Nephron (organoid): ENCODE measurements around the gene EHBP1L1.

Experiments used
- H3K27ac Mint-ChIP-seq, 3 experiments: 2 replicates each; pipeline ENCODE4 v1.8.0; 2020; ENCODE audit warnings: mixed read lengths in 3 of 3, mild to moderate bottlenecking in 2 of 3, moderate library complexity in 1 of 3
- H3K27me3 Mint-ChIP-seq: 2 replicates; pipeline ENCODE4 v1.8.0; 2021; ENCODE audit warnings: low read depth, mild to moderate bottlenecking, moderate library complexity, mixed read lengths
- H3K36me3 Mint-ChIP-seq: 2 replicates; pipeline ENCODE4 v1.8.0; 2020; ENCODE audit warnings: low read depth, mixed read lengths
- H3K4me1 Mint-ChIP-seq: 2 replicates; pipeline ENCODE4 v1.8.0; 2020; ENCODE audit warnings: mixed read lengths
- H3K4me3 Mint-ChIP-seq, 3 experiments: 2 replicates each; pipeline ENCODE4 v1.8.0; 2020; ENCODE audit warnings: mild to moderate bottlenecking in 3 of 3, mixed read lengths in 3 of 3, moderate library complexity in 2 of 3
- H3K9me3 Mint-ChIP-seq: 2 replicates; pipeline ENCODE4 v1.8.0; 2020; ENCODE audit warnings: mixed read lengths
- TF ChIP-seq, protein P1 (sequence below), 3 experiments: fragments of 200-600 bp; sonication (generic); IDR thresholded peaks; one replicate each; pipeline ENCODE4 v1.5.0; 2021; ENCODE audit warnings: antibody characterized with exemption in 3 of 3; ENCODE audit not compliant: unreplicated experiment in 3 of 3

Gene EHBP1L1

DNA sequence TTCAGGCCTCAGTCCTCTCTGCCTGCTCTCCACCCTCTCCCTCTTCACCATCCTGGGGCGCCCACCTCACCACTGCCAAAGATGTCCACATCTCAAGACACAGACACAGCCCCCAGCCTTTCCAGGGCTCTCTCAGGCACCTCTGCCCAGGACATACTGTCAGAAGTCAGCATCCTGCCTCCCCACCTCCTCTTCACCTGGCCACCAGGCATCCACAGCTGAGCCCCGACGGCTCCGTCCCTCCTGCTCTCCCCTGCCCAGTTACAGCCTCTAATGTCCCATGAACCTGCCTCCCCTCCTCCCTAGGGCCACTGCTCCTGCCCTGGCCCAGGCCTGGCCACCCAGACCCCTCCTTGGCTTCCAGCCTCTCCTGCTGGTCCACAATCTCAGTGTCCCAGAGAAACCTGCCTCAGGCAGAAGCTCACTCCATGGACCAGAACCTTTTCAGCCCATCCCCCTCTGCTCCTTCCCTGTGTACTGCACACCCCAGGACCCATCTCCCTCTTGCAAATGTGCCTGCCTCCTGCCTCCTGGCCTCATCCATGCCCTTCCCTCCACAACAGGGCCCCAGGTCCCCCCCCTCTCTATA, 20.9 kb upstream of the EHBP1L1 start:
- Mint-ChIP-seq H3K27me3 (peaks cover 16% of the 10 kb centered on the region), H3K9me3 (no peaks in the 10 kb centered on the region), H3K4me1 (peaks cover 53% of the 10 kb centered on the region), H3K36me3 (peaks cover 20% of the 10 kb centered on the region), H3K4me3 (peak overlapping the region; percentile 49 to 79 (median 61)), H3K27ac (peak overlapping the region; percentile 20 to 49 (median 46))
- TF ChIP-seq, protein P1, sequence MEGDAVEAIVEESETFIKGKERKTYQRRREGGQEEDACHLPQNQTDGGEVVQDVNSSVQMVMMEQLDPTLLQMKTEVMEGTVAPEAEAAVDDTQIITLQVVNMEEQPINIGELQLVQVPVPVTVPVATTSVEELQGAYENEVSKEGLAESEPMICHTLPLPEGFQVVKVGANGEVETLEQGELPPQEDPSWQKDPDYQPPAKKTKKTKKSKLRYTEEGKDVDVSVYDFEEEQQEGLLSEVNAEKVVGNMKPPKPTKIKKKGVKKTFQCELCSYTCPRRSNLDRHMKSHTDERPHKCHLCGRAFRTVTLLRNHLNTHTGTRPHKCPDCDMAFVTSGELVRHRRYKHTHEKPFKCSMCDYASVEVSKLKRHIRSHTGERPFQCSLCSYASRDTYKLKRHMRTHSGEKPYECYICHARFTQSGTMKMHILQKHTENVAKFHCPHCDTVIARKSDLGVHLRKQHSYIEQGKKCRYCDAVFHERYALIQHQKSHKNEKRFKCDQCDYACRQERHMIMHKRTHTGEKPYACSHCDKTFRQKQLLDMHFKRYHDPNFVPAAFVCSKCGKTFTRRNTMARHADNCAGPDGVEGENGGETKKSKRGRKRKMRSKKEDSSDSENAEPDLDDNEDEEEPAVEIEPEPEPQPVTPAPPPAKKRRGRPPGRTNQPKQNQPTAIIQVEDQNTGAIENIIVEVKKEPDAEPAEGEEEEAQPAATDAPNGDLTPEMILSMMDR (IDR thresholded peaks at IDR 0.05; ENCODE audit: unreplicated experiment in 3 of 3) = no peak

DNA sequence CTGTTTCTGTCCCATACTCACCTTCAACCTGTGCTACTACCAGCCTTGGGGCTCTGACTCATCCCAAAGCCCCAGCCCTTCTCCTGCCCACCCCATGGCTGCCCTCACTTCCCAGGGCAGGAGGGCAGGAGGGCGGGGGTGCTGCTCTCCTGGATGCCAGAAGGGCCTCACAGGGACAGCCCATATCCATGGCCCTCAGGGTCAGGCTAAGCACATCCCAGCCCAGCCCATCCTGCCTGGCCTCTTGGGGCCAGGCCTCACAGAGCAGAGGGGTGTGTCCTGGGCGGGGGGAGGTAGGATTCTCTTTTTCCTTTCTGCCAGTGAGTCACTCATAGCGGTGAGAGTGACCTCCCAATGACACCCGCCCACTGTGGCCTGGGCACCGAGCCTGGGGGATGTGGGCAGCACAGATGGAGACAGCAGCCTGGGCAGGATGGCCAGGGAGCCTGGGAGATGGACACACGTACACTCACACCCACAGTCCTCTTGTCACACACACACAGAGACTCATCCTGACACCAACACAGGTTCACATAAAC, 20.1 kb upstream of the EHBP1L1 start:
- peak overlapping the region; percentile 90 to 96 (median 90) for H3K4me3 Mint-ChIP-seq
- TF ChIP-seq, protein P1 (IDR thresholded peaks at IDR 0.05; ENCODE audit: unreplicated experiment in 3 of 3) = no peak

DNA sequence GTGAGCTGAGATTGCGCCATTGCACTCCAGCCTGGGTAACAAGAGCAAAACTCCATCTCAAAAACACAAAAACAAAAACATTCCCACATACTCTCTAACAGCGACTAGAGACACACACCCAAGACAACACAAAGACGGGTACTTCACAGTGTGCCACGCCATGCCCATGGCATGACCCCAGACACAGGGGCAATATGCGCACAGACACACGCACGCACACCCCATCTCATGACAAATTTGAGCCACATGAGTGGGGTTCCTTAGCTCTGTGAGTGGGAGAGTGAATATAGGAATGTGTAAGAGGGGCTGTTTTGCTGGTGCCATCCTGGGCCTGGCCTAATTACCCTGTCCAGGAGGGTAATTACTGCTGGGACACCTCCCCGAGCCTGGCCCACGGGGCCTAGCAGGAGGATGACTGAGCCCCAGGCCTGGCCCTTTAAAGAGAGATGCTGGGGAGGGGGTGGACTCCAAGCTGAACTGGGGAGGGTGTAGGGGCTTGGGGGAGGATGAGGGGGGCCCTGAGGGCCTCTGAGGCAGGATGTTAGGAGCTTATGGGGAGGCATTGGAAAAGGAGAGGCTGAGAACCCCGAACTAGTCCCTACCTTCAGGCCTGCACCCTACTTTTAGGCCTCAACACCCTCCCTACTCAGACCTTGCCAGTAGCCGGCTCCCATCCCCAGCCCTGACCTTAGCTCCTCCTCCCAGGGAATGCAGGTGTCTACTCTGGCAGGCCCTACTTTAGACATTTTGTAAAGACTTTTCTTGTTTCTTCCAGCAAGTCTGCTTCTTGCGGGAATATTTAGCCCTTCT, 19.2 kb upstream of the EHBP1L1 start:
- Mint-ChIP-seq H3K9me3 (no peaks in the 10 kb centered on the region), H3K27ac (peak overlapping the region; percentile 92 to 99 (median 99)), H3K4me1 (peaks cover 71% of the 10 kb centered on the region), H3K36me3 (peaks cover 8% of the 10 kb centered on the region), H3K4me3 (peak overlapping the region; percentile 90 to 96 (median 96)), H3K27me3 (peaks cover 10% of the 10 kb centered on the region)
- TF ChIP-seq, protein P1 (IDR thresholded peaks at IDR 0.05; ENCODE audit: unreplicated experiment in 3 of 3) = no peak

More for the DNA sequence above, 20.1 kb upstream of the EHBP1L1 start:
- peaks cover 62% of the 10 kb centered on the region for H3K4me1 Mint-ChIP-seq
- peaks cover 16% of the 10 kb centered on the region for H3K36me3 Mint-ChIP-seq
- H3K27ac Mint-ChIP-seq = peak overlapping the region; percentile 92 to 99 (median 99)
- no peaks in the 10 kb centered on the region for H3K9me3 Mint-ChIP-seq
- H3K27me3 Mint-ChIP-seq = peaks cover 14% of the 10 kb centered on the region

DNA sequence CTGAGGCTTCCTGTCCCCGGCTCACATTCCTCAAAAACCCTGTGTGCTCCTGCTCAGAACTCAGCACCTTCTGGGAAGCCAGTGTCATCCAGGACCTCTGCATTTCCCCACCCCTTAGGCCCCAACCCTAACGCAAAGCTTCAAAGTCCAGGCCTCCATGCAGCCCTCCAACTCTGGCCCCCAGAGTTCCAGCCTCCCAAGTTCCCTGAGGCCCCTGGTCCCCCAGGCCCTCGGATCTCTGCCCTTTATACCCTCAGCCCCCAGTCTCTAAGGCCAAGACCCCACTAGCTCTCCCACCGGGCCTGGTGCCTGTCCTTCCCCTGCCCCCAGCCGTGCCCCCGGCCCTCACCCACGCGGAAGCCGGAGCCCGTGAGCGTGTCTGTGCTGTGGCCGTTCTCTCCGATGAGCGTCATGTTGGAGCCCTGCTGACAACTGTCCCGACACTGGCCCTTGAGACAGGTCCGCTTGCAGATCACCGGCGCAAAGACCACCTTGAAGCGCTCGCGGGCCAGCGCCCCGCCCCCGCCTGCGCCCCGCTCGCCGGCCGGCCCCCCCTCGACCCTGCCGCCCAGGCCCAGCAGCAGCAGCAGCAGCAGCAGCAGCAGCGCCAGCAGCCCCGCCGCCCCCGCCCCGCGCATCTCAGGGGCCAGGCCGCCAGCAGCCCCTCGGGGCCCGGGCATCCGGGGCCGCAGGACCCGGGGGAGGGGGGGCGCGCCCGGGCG, 18.4 kb upstream of the EHBP1L1 start:
- peaks cover 2% of the 10 kb centered on the region for H3K36me3 Mint-ChIP-seq
- TF ChIP-seq, protein P1 (IDR thresholded peaks at IDR 0.05; ENCODE audit: unreplicated experiment in 3 of 3) = no peak

DNA sequence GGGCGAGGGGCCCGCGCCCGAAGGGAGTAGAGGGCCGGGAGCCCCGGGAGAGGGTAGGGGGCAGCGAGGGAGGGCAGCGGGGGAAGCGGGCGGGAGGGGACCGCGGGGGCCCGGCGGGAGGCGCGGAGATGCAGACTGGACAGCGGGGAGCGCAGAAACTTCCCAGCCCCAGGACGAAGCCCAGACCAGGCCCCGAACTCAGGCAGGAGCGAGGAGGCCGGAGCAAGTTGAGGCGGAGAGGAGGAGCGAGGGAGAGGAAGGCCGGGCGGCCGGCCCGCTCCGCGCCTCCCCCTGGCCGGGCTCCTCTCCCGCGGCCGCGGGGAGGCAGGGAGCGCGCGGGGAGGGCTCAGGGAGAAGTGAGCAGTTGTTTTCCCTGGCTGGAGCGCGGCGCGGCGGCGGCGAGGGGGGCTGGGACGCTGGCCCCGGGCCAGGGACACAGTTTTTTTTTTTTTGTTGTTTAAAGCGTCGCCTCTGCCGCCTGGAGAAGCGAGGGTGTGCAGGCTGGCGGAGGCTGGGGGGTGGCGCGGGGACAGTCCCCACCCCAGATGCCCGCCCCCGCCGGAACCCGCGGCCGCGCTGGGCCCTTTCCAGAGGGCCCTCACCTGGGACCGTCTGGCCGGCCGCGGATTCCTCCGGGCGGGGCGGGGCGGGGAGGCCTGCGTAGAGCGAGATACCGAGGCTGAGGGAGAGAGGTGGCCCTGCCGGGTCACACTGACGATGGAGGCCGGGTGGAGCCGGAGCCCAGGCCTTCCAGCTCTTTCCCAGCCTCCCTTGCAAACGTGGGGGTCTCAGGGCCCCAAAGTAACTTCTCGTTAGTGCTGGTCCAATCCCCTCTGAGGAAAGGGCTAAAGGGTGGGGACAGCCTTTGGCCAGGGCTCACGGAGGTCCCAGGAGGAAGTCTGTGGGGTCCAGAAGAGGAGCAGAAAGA, 17.6 kb upstream of the EHBP1L1 start, which contains the start of gene LTBP3:
Gene LTBP3, minus strand, starts transcription at position 358 of the 928 bp plus-strand sequence. CDS start 400 bp downstream, outside the sequence.
- no peaks in the 10 kb centered on the region for H3K36me3 Mint-ChIP-seq
- H3K27ac Mint-ChIP-seq = peak within 1 kb of the TSS; percentile 92 to 99 (median 99)
- TF ChIP-seq, protein P1 (IDR thresholded peaks at IDR 0.05; ENCODE audit: unreplicated experiment in 3 of 3) = no peak
- H3K27me3 Mint-ChIP-seq = peaks cover 3% of the 10 kb centered on the region
- H3K4me3 Mint-ChIP-seq = peak within 1 kb of the TSS; percentile 90 to 96 (median 96)
- peaks cover 70% of the 10 kb centered on the region for H3K4me1 Mint-ChIP-seq
- no peaks in the 10 kb centered on the region for H3K9me3 Mint-ChIP-seq

More for the DNA sequence above, 18.4 kb upstream of the EHBP1L1 start:
- H3K4me3 Mint-ChIP-seq = peak overlapping the region; percentile 90 to 96 (median 96)
- H3K4me1 Mint-ChIP-seq = peaks cover 73% of the 10 kb centered on the region
- H3K9me3 Mint-ChIP-seq = no peaks in the 10 kb centered on the region
- peak overlapping the region; percentile 92 to 99 (median 99) for H3K27ac Mint-ChIP-seq
- H3K27me3 Mint-ChIP-seq = peaks cover 2% of the 10 kb centered on the region
